GM23248 (cell line): ENCODE measurements around the gene C1QTNF1.

Experiments
- EZH2 ChIP-seq: fragments of 200-600 bp; sonication (generic); IDR thresholded peaks from 2 replicates; pipeline ENCODE4 v1.6.1; 2018; ENCODE audit warnings: antibody characterized with exemption, mild to moderate bottlenecking; ENCODE audit not compliant: insufficient read depth, poor library complexity, severe bottlenecking
- EZH2phosphoT487 ChIP-seq: fragments of 200-600 bp; sonication (generic); IDR thresholded peaks from 2 replicates; pipeline ENCODE4 v1.6.1; 2018; ENCODE audit warnings: antibody characterized with exemption, moderate library complexity, mild to moderate bottlenecking, low read depth; ENCODE audit not compliant: insufficient read depth

- TF ChIP-seq EZH2phosphoT487 (no peak), EZH2 (no peak)
These were observed 66.7 kb downstream of the C1QTNF1 start for GRCh38 chr17:79090443-79091225.
